Activated T-cell treated with anti-CD3 and anti-CD28 coated beads, Interleukin-2, amount 50 U/mL, for 72 hours (primary cell): ENCODE measurements around the gene IL2RA. TPM values are rescaled to one million over a fixed set of nuclear protein-coding genes. Genes with fewer than 3 reads are reported as not detected.

Experiments
- ATAC-seq, 2 donors: fragments of 150-1000 bp; cut with Tn5 transposase; replicated peaks in 1 of 2; 2 replicates each; pipeline ENCODE4 v1.10.0; 2021; ENCODE audit warnings: moderate library complexity in 2 of 2, mild to moderate bottlenecking in 1 of 2
- DNase-seq, 2 donors: peaks; one replicate each; pipeline ENCODE4 v3.0.0; 2021 to 2022; ENCODE audit warnings: mixed read lengths in 1 of 2
- H3K27ac Mint-ChIP-seq: one replicate; pipeline ENCODE4 v1.8.0; 2022; ENCODE audit warnings: mild to moderate bottlenecking, moderate library complexity, mixed read lengths
- H3K27me3 Mint-ChIP-seq: one replicate; pipeline ENCODE4 v1.8.0; 2022; ENCODE audit warnings: low read depth, mixed read lengths
- H3K36me3 Mint-ChIP-seq, 2 donors: one replicate each; pipeline ENCODE4 v1.8.0; 2022; ENCODE audit warnings: mixed read lengths in 2 of 2, mild to moderate bottlenecking in 1 of 2; ENCODE audit not compliant: insufficient read depth in 2 of 2
- H3K4me1 Mint-ChIP-seq: one replicate; pipeline ENCODE4 v1.8.0; 2022; ENCODE audit warnings: low read depth, mixed read lengths
- H3K4me3 Mint-ChIP-seq, 2 donors: one replicate each; pipeline ENCODE4 v1.8.0; 2022; ENCODE audit warnings: mild to moderate bottlenecking in 2 of 2, mixed read lengths in 2 of 2, moderate library complexity in 2 of 2
- H3K9me3 Mint-ChIP-seq, 2 donors: one replicate each; pipeline ENCODE4 v1.8.0; 2022; ENCODE audit warnings: mixed read lengths in 2 of 2
- total RNA-seq, 2 donors: library from RNA; stranded (reverse); gene quantifications; one replicate each; pipeline ENCODE4 v1.2.3, GENCODE V29; 2022

IL2RA gene
- total RNA-seq, 2 donors from 2014 or later, result 848 to 1,110 TPM

DNA sequence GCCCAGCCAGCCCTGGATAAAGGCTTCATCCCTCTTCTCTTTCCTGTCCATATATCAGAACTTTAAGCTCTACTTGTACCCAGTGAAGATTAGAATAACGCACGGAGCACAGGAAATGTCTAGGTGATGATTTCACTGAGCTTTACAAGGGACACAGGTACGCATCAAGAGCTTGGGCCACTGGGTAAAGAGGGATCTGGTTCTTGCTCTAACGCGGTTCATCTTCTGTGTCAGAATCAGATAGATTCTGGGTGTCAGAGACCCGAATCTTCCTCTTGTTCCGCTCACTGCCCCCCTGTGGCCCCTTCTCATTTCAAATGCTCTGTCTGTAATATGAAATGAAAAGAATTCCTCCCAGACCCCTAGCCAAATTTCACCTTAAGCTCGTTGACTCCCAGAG lies 24.7 kb downstream of the IL2RA start:
- H3K27me3 Mint-ChIP-seq, result no peaks in the 10 kb centered on the region
- DNase-seq (peak in 1 of 2 donors; percentile 0), ATAC-seq (peak in 1 of 2 donors; percentile 12)
- H3K27ac Mint-ChIP-seq, result peak overlapping the region; percentile 99
- H3K4me1 Mint-ChIP-seq, result peaks cover 98% of the 10 kb centered on the region
- H3K4me3 Mint-ChIP-seq, result peak overlapping the region; percentile 33 to 88
- H3K36me3 Mint-ChIP-seq, result peaks cover 36 to 86% of the 10 kb centered on the region in 2 donors
- H3K9me3 Mint-ChIP-seq, result peaks cover 0 to 2% of the 10 kb centered on the region in 2 donors

DNA sequence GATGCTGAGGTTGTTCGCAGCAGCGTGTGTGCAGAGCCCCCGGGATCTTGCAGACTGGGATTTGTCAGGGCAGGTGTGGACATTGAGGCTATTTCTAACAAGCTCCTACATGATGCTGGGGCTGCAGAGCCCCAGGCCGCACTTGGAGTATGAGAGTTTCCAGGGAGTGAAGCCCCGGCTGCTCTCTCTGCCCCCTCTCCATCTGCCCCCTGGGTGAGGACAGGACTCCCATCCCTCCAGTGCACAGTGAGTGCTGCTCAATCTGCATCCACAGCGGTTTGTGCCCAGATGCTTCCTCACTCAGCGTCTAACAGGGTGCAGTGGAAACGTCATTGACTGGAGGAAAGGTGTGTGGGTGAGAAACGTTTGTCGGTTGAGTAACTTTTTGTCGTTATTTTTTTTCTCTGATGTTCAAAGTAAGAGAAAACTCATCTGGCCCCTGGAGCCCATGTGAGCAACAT lies 25.3 kb downstream of the IL2RA start:
- Mint-ChIP-seq H3K4me1 (peaks cover 95% of the 10 kb centered on the region), H3K36me3 (peaks cover 36 to 84% of the 10 kb centered on the region in 2 donors), H3K27me3 (no peaks in the 10 kb centered on the region), H3K27ac (peak overlapping the region; percentile 99), H3K9me3 (peaks cover 0 to 2% of the 10 kb centered on the region in 2 donors), H3K4me3 (peak overlapping the region; percentile 8 to 88)
- ATAC-seq (peak; percentile 22 to 32), DNase-seq (peak in 1 of 2 donors; percentile 8)

DNA sequence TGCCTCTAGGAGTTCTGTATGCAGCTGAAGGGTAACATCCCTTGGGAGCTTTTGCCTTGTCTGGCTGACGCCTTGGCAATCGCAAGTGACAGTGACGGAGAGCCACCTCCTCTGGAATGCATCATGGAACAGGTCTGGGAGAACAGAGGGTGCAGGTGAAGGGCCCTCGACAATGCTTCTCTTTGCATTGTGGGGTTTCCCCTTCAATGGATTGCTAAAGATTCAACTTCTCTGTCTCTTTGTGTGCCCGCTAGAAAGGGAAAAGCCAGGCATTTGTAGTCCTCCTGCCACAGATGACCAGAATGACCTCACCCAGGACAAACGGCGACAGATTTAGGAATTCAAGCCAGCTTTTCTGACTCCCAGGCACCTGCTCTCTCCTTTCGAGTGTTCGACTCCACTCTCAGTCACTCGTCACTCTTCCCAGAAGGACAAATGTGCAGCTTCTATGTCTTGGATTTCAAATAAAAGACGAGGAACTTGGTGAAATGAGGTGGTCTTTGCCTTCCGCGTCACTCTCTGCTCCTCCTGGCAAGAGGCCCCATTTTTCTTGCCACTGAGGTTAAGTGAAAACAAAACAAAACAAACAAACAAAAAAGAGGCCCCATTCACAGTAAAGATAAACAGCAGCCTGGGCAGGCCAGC lies 26.1 kb downstream of the IL2RA start:
- DNase-seq, result peak in 1 of 2 donors; percentile 0
- Mint-ChIP-seq H3K4me3 (peak overlapping the region in 1 of 2 donors; percentile 31), H3K9me3 (peaks cover 0 to 2% of the 10 kb centered on the region in 2 donors), H3K27me3 (no peaks in the 10 kb centered on the region), H3K4me1 (peaks cover 87% of the 10 kb centered on the region), H3K36me3 (peaks cover 36 to 82% of the 10 kb centered on the region in 2 donors), H3K27ac (peak overlapping the region; percentile 89)
- ATAC-seq, result no peak

DNA sequence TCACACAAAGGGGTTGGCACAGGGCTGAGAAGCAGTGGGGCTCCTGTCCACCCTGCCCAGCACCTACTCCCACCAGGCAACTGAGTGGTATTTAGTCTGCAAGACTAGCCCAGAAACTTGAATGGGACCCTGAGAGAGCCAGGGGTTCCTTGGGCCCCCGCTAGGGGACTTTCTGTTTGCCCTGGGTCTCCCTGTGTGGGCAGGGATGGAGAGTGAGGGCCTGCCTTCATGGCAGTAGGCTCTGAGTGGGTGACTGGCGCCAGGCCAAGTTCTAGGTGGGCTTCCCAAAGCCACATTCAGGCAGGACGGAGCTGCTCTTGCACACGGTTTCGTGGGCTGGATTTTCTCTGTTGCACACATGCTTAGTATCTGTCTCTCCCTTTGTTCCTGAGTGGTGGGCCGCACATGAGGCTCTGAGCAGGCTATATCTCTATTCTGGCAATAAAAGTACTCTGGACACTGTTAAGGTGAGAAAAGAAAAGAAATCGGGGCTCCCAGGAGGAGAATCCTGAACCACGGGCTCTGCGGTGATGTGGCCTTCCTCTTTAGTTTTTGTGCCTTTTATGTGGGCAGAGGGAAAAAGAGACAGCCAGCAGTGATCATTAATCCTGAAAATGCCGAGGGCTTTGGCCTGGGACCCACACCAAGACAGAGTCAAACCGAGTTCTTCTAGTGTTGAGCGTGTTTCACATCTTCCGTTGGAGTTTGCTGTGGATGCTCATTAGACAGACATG lies 26.9 kb downstream of the IL2RA start:
- Mint-ChIP-seq H3K36me3 (peaks cover 36 to 84% of the 10 kb centered on the region in 2 donors), H3K27me3 (no peaks in the 10 kb centered on the region), H3K4me3 (peak overlapping the region in 1 of 2 donors; percentile 22), H3K27ac (no peak overlapping the region), H3K4me1 (peaks cover 85% of the 10 kb centered on the region), H3K9me3 (peaks cover 2 to 3% of the 10 kb centered on the region in 2 donors)
- ATAC-seq, result peak in 1 of 2 donors; percentile 30
- no peak for DNase-seq

DNA sequence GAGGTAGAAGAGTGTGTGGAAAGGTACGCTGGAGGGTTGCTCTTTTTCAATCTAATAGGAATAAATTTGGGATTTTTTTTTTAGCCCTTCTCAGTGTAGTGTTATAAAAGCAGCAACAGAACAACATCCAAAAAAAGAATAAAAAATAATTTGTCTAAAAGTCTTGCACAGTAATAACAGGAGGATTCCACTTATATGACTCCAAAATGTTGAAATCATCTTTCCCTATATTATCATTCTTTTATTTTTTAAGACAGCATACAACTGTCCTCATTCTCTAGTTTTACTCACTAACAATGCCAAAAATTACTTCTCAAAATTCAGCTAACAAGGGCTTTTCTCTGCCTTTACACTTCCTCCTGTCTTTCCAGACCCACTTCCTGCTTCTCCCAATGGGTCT lies 27.8 kb downstream of the IL2RA start:
- DNase-seq (no peak), ATAC-seq (no peak)
- Mint-ChIP-seq H3K27ac (peak overlapping the region; percentile 90), H3K4me3 (no peak overlapping the region), H3K36me3 (peaks cover 34 to 79% of the 10 kb centered on the region in 2 donors), H3K9me3 (peaks cover 2 to 3% of the 10 kb centered on the region in 2 donors), H3K4me1 (peaks cover 81% of the 10 kb centered on the region), H3K27me3 (no peaks in the 10 kb centered on the region)

DNA sequence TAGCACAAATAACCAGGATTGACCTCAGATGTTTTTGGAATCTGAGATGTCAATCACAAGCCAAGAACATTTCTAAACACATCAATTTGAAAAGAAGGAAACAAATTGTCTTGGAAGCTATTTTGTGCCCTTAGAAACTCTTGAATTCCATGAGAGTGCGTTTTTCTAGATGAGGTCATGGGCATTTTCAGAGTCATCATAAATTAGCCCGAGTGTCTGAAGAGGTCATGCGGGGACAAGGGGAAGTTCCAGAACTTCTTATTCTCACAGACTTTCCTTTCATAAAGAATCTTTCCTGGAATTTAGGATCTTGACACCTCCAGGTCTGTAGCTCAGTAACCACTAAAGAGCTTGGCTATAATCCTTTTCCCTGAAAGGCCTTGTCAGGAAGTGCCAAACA lies 28.2 kb downstream of the IL2RA start:
- Mint-ChIP-seq H3K4me3 (no peak overlapping the region), H3K27ac (peak overlapping the region; percentile 90), H3K4me1 (peaks cover 77% of the 10 kb centered on the region), H3K36me3 (peaks cover 30 to 75% of the 10 kb centered on the region in 2 donors), H3K27me3 (no peaks in the 10 kb centered on the region), H3K9me3 (peaks cover 2 to 3% of the 10 kb centered on the region in 2 donors)
- DNase-seq (no peak), ATAC-seq (no peak)

DNA sequence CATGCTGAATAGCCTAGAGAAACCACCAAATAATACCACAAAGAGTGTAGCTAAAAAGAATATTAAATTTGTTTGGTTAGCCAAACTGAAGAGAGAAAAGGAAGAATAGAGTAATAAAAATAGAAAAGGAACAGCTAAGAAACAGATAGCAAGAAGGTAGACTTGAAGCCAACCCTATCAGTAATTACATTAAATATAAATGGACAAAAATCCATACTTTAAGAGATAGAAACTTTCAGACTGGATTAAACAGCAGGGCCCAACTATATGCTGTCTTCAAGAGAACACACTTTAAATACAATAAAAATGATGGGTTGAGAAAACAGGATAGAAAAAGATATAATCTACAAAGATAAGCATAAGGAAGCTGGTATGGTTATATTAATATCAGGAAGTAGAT lies 31.2 kb downstream of the IL2RA start:
- Mint-ChIP-seq H3K9me3 (peaks cover 2 to 3% of the 10 kb centered on the region in 2 donors), H3K27me3 (no peaks in the 10 kb centered on the region), H3K36me3 (peaks cover 29 to 73% of the 10 kb centered on the region in 2 donors), H3K27ac (peak overlapping the region; percentile 97), H3K4me1 (peaks cover 73% of the 10 kb centered on the region), H3K4me3 (no peak overlapping the region)
- DNase-seq (no peak), ATAC-seq (no peak)

DNA sequence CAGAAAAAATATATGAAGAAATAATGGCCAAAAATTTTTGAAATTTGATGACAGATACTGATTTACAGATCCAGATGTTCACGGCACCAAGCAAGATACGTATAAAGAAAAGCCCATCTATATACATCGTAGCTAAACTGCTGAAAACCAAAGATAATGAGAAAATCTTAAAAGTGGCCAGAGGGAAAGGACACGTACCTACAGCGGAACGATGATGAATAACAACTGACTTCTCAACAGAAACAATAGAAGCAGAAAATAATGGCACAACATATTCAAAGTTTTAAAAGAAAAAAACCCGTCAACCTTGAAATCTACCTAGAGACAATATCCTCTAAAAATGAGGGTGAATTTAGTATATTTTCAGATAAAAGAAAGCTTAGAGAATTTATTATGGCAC lies 31.9 kb downstream of the IL2RA start:
- Mint-ChIP-seq H3K27ac (peak overlapping the region; percentile 97), H3K36me3 (peaks cover 26 to 71% of the 10 kb centered on the region in 2 donors), H3K9me3 (peaks cover 2 to 3% of the 10 kb centered on the region in 2 donors), H3K27me3 (no peaks in the 10 kb centered on the region), H3K4me3 (no peak overlapping the region), H3K4me1 (peaks cover 67% of the 10 kb centered on the region)
- ATAC-seq (no peak), DNase-seq (no peak)

DNA sequence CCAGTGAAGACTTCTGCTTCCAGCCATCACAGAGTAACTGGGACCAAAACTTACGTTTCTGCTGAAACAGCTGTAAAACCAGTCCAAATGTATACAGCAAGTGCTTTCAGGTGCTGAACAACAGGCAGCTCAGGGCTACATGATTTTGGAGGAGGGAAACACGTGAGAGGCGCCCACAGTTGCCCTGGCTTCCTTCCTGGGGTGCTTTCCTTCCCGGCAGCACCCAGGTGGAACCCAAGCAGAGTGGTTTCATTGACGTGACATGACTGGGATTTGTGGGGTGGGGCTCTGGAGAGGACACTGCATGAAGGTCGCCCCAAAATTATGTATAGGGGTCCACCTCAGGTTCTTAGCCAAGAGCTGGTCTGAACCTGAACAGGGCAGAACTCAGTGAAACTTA lies 34.2 kb downstream of the IL2RA start:
- H3K9me3 Mint-ChIP-seq, result peaks cover 2 to 3% of the 10 kb centered on the region in 2 donors
- DNase-seq (peak in 1 of 2 donors; percentile 2), ATAC-seq (peak; percentile 10 to 20)

DNA sequence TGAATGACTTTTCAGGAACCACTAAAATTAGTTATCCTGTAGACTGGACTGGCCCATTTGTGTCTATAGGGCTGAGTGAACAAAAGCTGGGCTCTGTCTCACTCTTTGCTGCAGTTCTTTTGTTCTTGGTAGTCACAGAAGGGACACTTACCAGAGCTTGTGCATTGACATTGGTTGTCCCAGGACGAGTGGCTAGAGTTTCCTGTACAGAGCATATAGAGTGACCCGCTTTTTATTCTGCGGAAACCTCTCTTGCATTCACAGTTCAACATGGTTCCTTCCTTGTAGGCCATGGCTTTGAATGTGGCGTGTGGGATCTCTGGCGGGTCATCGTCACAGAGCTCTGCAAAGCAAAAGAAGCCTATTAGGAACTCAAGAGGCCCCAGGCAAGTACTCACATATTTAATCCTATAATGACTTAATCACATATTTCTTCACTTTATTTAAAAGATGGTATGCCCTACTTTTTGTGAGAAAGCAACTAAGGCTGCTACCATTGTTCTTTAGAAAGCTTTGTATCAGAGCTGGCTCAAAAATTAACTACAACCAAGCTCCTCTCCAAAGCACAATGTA lies 36.4 kb downstream of the IL2RA start:
- H3K27me3 Mint-ChIP-seq, result no peaks in the 10 kb centered on the region
- H3K9me3 Mint-ChIP-seq, result peaks cover 0 to 2% of the 10 kb centered on the region in 2 donors
- DNase-seq (no peak), ATAC-seq (no peak)
- peaks cover 40 to 73% of the 10 kb centered on the region in 2 donors for H3K36me3 Mint-ChIP-seq
- peak overlapping the region; percentile 83 for H3K27ac Mint-ChIP-seq
- H3K4me1 Mint-ChIP-seq, result peaks cover 68% of the 10 kb centered on the region
- peak overlapping the region in 1 of 2 donors; percentile 1 for H3K4me3 Mint-ChIP-seq

More for the DNA sequence above, 34.2 kb downstream of the IL2RA start:
- H3K4me1 Mint-ChIP-seq, result peaks cover 58% of the 10 kb centered on the region
- peaks cover 28 to 71% of the 10 kb centered on the region in 2 donors for H3K36me3 Mint-ChIP-seq
- H3K27ac Mint-ChIP-seq, result peak overlapping the region; percentile 93
- peak overlapping the region in 1 of 2 donors; percentile 27 for H3K4me3 Mint-ChIP-seq
- no peaks in the 10 kb centered on the region for H3K27me3 Mint-ChIP-seq

DNA sequence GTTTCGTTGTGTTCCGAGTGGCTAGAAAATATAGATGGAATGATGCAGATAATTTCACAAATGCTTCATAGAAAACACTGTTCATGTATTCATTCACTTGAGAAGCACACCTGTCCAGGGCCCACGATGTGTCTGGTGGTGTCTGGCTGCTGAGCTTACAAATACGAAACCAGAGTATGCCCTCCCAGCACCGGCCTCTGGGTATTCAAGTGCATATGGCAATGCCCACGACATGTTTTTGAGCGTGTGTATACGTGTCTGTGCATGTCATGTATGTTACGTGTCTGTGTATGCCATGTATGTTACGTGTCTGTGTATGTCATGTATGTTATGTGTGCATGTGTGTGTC lies 37.9 kb downstream of the IL2RA start:
- DNase-seq, result no peak
- no peaks in the 10 kb centered on the region for H3K27me3 Mint-ChIP-seq
- H3K36me3 Mint-ChIP-seq, result peaks cover 41 to 72% of the 10 kb centered on the region in 2 donors

DNA sequence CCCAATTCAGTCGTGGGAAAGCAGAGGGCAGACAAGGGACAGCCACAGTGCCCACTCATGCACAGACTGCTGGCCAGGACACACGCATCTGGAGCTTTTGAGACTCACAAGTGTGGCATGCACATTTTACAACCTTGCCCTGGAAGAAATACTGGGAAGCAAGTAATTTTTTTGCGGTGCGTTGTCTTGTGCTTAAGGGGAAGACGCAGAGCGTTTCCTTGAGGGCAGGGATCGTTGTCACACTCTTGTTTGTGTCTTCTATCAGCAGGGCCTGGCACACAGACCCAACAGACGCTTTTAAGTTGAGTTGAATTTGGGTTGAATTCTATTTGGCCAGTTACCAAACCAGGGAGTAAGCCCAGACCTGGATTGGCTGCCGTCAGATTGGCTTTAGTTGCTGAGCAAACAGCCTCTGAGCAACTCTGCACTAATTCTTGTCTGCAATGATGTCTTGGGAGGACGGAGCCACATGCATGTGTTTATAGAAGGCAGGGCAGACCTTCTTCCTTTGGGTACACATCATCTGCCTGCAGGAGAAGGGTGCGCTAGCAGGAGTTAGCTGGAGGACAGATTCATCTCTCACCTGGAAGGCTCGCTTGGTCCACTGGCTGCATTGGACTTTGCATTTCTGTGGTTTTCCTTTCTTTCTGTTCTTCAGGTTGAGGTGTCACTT lies 38.4 kb downstream of the IL2RA start:
- peak overlapping the region; percentile 66 for H3K27ac Mint-ChIP-seq
- peaks cover 0 to 2% of the 10 kb centered on the region in 2 donors for H3K9me3 Mint-ChIP-seq
- no peaks in the 10 kb centered on the region for H3K27me3 Mint-ChIP-seq
- H3K4me1 Mint-ChIP-seq, result peaks cover 79% of the 10 kb centered on the region
- H3K36me3 Mint-ChIP-seq, result peaks cover 46 to 76% of the 10 kb centered on the region in 2 donors
- ATAC-seq (no peak), DNase-seq (no peak)
- H3K4me3 Mint-ChIP-seq, result no peak overlapping the region

More for the DNA sequence above, 37.9 kb downstream of the IL2RA start:
- Mint-ChIP-seq H3K4me3 (no peak overlapping the region), H3K27ac (peak overlapping the region; percentile 58), H3K4me1 (peaks cover 74% of the 10 kb centered on the region), H3K9me3 (no peaks in the 10 kb centered on the region)
- ATAC-seq, result no peak
